Measurements from ENCODE around the gene MRPL36.
"Not testable (repeated sequence)": the region's sequence is repeated elsewhere in the genome, so short reads cannot be mapped to it uniquely, and the experiment has no call there.

Gene MRPL36

DNA sequence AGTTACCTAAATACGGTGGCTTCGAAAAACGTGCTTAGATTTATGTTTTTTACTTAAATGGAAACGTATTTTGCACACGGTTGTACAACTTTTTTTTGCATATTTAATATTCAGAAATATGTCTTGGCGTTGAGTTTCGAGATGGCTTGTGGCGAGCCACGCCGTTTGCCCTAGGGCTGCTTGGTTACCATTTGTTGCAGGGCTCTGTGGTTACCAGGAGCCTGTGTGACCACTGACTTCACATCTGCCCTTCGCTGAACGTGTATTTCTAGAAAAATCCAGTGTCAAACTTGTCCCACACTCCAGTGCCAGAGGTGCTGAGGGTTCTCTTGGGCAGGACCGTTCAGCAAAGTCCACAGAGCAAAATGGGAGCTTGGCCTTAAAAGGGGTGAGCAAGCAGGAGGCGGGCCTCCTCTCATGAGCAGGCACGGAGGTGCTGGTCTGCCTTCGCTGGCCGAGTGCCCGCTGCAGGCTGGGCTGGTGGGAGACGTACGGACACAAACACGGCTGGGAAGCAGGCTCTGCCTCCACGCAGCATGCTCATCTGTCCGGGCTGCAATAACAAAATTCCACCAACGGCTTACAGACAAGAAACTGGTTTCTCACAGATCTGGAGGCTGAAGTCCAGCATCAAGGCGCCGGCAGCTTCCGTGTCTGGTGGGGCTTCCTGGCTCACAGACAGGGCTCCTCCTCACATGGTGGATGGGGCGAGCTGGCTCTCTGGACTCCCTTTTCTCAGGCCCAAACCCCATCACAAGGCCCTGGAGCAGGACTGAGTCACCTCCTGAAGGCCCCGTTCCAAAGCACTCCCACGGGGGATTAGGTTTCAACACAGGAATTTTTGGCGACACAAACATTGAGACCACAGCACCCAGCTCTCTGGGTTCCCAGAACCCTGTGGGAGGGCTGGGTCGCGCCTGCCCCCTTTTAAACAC, 5.4 kb downstream of the MRPL36 start:
- TF ChIP-seq, protein P1, sequence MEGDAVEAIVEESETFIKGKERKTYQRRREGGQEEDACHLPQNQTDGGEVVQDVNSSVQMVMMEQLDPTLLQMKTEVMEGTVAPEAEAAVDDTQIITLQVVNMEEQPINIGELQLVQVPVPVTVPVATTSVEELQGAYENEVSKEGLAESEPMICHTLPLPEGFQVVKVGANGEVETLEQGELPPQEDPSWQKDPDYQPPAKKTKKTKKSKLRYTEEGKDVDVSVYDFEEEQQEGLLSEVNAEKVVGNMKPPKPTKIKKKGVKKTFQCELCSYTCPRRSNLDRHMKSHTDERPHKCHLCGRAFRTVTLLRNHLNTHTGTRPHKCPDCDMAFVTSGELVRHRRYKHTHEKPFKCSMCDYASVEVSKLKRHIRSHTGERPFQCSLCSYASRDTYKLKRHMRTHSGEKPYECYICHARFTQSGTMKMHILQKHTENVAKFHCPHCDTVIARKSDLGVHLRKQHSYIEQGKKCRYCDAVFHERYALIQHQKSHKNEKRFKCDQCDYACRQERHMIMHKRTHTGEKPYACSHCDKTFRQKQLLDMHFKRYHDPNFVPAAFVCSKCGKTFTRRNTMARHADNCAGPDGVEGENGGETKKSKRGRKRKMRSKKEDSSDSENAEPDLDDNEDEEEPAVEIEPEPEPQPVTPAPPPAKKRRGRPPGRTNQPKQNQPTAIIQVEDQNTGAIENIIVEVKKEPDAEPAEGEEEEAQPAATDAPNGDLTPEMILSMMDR (IDR thresholded peaks at IDR 0.05) = no peak
- DNase-seq (ENCODE audit: low spot score) = no peak
- H3K27ac ChIP-seq = no peak overlapping the region
- no peak overlapping the region for H3K4me3 ChIP-seq

DNA sequence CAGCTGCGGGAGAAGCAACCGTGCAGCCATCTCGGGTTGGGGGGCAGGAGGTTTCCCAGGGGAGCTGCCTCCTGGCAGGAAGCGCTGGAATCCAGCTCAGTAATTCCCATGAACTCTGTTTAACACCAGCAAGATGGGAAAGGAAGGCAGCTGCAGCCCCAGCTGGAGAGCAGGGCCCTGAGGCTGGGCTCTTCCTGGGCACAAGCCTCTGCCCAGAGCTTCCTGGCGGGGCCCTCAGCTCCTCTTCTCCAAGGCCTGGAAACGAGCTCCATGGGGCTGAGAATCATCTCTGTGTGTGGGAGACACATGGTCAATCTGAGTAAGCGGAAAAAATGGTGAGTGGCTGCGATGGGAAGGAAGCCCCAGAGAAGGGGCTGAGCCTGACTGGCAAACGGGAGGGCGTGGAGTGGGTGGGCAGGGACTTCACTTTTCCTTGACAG, 6.3 kb downstream of the MRPL36 start:
- no peak overlapping the region for H3K27ac ChIP-seq
- TF ChIP-seq, protein P1 (IDR thresholded peaks at IDR 0.05) = no peak
- no peak overlapping the region for H3K4me3 ChIP-seq
- no peak for DNase-seq (ENCODE audit: low spot score)

DNA sequence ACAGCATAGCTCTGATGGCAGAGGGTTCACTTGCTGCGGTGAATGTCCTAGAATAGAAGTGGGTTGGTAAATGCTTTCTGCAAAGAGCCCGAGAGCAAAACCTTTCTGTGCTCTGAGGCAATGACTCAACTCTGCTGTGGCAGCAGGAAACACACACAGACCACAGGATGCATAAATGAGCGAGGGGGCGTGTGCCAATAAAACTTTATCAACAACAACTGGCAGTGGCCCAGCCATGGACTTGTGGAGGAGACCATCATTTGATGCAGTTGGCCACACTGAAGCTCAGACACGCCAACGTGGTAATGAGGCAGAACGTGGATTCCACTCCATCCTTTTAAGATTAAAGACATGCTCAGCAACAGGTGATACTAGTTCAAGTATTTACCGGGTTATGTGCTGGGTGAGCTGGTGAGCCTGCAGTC, 6.8 kb downstream of the MRPL36 start:
- DNase-seq (ENCODE audit: low spot score) = no peak

DNA sequence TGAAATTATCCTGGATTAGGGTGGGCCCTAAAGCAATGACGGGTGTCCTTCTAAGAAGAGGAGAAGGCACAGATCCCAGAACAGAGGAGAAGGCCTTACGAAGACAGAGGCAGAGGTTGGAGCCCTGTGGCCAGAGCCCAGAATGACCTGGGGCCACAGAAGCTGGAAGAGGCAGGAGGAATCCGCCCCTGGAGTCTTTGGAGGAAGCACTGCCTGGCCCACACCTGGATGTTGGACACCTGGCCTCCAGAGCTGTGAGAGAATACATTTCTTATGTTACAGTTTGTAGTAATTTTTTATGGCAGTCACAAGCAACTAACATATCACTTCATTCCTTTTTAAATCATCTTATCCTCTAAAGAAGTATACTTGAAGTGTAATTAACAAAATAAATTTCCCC, 8.5 kb downstream of the MRPL36 start:
- Histone ChIP-seq H3K27ac (no peak overlapping the region), H3K4me3 (no peak overlapping the region)
- TF ChIP-seq, protein P1 (IDR thresholded peaks at IDR 0.05) = no peak
- no peak for DNase-seq (ENCODE audit: low spot score)

More for the DNA sequence above, 6.8 kb downstream of the MRPL36 start:
- no peak overlapping the region for H3K27ac ChIP-seq
- no peak overlapping the region for H3K4me3 ChIP-seq
- TF ChIP-seq, protein P1 (IDR thresholded peaks at IDR 0.05) = no peak

DNA sequence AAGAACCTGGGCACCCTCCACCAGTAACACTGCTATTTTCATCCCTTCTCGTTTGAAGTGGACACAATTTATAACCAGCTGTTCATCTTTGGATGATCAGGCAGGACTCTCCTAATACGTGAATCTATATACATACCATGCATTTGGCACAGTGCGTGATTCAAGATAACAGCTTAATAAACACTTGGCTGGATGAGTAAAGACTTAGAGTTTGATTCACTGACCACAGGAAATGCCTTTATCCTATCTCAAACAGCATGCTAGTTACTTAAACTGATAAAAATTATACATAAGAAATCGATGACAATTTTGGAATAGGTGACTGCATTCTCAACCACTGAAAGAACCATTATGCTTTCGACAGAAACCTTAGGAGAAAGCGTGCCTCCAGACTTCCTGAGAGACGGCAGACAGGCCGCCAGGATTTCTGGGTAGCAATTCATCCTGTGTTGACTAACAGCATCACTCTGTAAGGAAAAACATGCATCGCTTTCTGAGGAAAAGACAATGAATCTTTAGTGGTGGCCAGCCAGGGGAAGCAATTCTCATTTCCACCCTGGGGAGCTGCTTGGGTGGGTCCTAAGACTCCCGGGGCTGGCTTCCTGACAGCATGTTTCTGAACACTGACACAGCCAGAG, 9.7 kb downstream of the MRPL36 start:
- Histone ChIP-seq H3K4me3 (no peak overlapping the region), H3K27ac (no peak overlapping the region)
- DNase-seq (ENCODE audit: low spot score) = no peak
- TF ChIP-seq, protein P1 (IDR thresholded peaks at IDR 0.05) = no peak

DNA sequence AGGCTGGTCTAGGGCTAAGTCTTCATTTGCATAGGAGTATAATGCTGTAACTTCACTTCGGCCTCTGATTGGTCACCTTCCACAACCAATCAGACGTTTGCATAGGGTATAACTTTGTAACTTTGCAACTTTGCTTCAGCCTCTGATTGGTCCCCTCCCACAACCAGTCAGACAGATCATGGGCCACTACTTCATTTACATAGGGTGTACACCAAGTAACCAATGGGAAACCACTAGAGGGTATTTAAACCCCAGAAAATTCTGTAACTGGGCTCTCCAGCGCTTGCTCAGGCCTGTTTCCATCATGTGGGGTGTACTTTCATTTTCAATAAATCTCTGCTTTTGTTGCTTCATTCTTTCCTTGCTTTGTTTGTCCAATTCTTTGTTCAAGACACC, 10.2 kb downstream of the MRPL36 start:
- not testable (repeated sequence) for H3K27ac ChIP-seq; DNase-seq (ENCODE audit: low spot score); H3K4me3 ChIP-seq

DNA sequence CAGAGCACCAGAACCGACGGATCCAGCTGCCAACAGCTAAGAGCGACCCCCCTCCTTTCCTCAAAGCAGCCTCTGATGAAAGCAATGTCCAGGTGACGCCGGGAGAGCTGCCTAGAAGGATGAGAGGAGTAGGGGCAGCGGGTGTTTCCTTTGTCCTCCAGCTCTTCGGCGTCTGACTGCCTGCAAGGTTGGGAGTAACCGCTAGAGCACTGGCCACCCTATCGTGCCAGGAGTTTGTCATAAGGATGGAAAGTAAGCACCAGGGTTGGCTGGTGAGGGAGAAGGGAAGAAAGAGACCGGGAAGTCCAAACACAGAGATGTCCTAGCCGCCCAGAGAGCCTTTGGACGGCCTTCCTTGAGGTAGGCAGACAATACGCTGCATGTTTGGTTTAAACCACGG, 10.8 kb downstream of the MRPL36 start:
- no peak overlapping the region for H3K4me3 ChIP-seq
- TF ChIP-seq, protein P1 (IDR thresholded peaks at IDR 0.05) = no peak
- no peak overlapping the region for H3K27ac ChIP-seq
- DNase-seq (ENCODE audit: low spot score) = no peak

All from coronary artery (tissue), 2 donors.